WI38 (cell line): ENCODE results near the gene LMO1.

ENCODE experiments used
- H3K4me3 ChIP-seq: 2 replicates; pipeline ENCODE4 v1.5.1; 2011; ENCODE audit warnings: low read depth, mild to moderate bottlenecking, control low read depth, low read length
- TF ChIP-seq, protein P1 (sequence below): IDR thresholded peaks from 2 replicates; pipeline ENCODE4 v1.5.1; 2012; ENCODE audit warnings: low read depth, mild to moderate bottlenecking, control low read depth, low read length

The LMO1 gene

DNA sequence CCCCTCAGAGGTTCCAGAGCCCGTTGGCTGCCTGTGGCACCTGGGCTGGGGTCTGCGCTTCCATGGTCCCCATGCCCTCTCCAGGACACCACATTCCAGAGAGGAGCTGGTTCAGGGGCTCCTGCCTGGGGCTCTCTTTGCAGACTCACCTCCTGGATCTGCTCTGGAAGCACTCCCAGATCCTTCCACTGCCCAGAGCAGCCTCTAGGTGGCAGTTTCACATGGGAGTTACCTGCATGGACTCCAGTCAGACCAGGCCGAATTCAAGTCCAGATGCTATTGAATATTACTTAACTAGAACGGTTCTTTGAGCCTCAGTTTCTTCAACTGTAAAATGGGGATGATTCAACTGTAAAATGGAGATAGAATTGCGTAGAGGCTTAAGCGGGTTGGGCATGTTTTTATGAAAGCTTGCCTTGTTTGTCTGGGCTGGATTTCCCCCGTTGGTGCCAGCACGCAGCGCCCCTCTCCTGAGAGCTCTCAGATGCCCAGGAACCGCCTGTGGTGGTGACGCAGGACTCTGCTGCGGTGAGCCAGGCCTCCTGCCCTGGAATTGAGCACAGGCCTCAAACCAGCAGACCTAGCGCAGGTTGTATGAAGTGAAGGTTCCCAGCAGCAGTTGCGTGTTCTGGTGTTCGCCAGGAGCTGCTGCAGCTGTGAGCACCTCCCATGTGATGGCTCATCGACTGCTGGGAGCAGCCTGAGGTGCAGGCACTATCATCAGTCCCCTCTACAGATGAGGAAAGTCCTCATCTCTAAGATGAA, 44.2 kb downstream of the LMO1 start:
- TF ChIP-seq, protein P1, sequence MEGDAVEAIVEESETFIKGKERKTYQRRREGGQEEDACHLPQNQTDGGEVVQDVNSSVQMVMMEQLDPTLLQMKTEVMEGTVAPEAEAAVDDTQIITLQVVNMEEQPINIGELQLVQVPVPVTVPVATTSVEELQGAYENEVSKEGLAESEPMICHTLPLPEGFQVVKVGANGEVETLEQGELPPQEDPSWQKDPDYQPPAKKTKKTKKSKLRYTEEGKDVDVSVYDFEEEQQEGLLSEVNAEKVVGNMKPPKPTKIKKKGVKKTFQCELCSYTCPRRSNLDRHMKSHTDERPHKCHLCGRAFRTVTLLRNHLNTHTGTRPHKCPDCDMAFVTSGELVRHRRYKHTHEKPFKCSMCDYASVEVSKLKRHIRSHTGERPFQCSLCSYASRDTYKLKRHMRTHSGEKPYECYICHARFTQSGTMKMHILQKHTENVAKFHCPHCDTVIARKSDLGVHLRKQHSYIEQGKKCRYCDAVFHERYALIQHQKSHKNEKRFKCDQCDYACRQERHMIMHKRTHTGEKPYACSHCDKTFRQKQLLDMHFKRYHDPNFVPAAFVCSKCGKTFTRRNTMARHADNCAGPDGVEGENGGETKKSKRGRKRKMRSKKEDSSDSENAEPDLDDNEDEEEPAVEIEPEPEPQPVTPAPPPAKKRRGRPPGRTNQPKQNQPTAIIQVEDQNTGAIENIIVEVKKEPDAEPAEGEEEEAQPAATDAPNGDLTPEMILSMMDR: peak; percentile 79
- H3K4me3 ChIP-seq: no peak overlapping the region

DNA sequence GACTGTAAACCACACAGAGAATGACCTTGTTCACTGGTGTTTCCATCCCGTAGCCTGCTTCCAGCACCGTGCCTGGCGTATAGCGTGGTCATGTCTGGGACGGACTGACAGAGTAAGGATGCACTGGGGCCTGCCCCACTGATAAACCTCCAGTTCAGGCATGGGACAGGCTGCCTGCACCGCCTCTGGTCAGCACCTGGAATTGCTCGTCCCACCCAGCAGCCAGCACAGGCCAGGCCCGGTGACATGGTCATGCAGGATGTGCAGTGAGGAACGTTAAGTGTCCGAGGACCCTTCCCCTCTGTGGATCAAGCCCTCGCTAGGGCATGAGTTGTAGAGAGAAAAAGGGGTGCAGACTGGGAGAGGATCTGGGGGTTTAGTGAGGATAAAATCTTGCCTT, 44.8 kb downstream of the LMO1 start:
- H3K4me3 ChIP-seq: no peak overlapping the region
- TF ChIP-seq, protein P1: no peak

DNA sequence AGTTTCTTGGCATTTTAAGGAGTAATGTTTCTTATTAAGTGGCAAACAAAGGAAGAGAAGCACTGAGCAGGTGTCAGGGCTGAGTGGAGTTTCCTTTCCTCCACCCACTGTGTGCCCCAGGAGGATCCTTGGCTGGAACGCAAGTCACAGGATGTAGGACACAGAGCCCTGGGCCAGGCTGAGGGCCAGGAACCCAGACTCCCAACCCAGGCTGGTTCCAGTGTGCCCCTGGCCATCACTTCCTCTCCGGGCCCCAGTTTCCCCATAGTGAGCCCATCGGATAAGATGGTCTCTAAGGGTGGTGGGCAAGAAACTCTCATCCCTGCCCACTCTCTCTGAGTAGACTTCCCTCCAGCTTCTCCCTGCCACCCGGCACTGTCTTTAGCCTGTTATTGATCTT, 45.3 kb downstream of the LMO1 start:
- H3K4me3 ChIP-seq: no peak overlapping the region
- TF ChIP-seq, protein P1: no peak

GRCh38 chr11:8217926-8218325, 45.8 kb downstream of the LMO1 start:
- H3K4me3 ChIP-seq: no peak overlapping the region
- TF ChIP-seq, protein P1: no peak

GRCh38 chr11:8217136-8217535, 46.5 kb downstream of the LMO1 start:
- H3K4me3 ChIP-seq: no peak overlapping the region
- TF ChIP-seq, protein P1: no peak

- TF ChIP-seq, protein P1: no peak
Observed at GRCh38 chr11:8213376-8213775, 50.3 kb downstream of the LMO1 start.

GRCh38 chr11:8209208-8209807, 54.4 kb downstream of the LMO1 start:
- TF ChIP-seq, protein P1: peak; percentile 24
- no peak overlapping the region for H3K4me3 ChIP-seq

More at GRCh38 chr11:8213376-8213775, 50.3 kb downstream of the LMO1 start:
- no peak overlapping the region for H3K4me3 ChIP-seq
